Esophagus (tissue), 2 donors: Measurements from ENCODE around the gene KRT7. TPM values are rescaled to one million over a fixed set of nuclear protein-coding genes. Genes with fewer than 3 reads are reported as not detected.
"Not testable (repeated sequence)": the region's sequence is repeated elsewhere in the genome, so short reads cannot be mapped to it uniquely, and the experiment has no call there.

Source experiments
- H3K27ac ChIP-seq, 2 donors: one replicate each; pipeline ENCODE4 v1.5.1; 2013; ENCODE audit warnings: low read depth in 2 of 2, mild to moderate bottlenecking in 2 of 2, inconsistent platforms in 1 of 2, low read length in 1 of 2, moderate library complexity in 1 of 2
- H3K27me3 ChIP-seq, 2 donors: one replicate each; pipeline ENCODE4 v1.6.1; 2013; ENCODE audit warnings: low read length in 2 of 2, control low read depth in 1 of 2, mild to moderate bottlenecking in 1 of 2; ENCODE audit not compliant: insufficient read depth in 2 of 2, control insufficient read depth in 1 of 2
- H3K36me3 ChIP-seq, 2 donors: one replicate each; pipeline ENCODE4 v1.6.1; 2013; ENCODE audit warnings: low read length in 1 of 2; ENCODE audit not compliant: control insufficient read depth in 2 of 2, insufficient read depth in 2 of 2
- H3K4me1 ChIP-seq, 2 donors: one replicate each; pipeline ENCODE4 v1.6.1; 2013; ENCODE audit warnings: low read length in 1 of 2; ENCODE audit not compliant: control insufficient read depth in 2 of 2, insufficient read depth in 2 of 2
- H3K4me3 ChIP-seq, 2 donors: one replicate each; pipeline ENCODE4 v1.5.1; 2013; ENCODE audit warnings: low read length in 2 of 2, mild to moderate bottlenecking in 2 of 2, low read depth in 1 of 2, moderate library complexity in 1 of 2
- H3K9me3 ChIP-seq, 2 donors: one replicate each; pipeline ENCODE4 v1.6.1; 2013; ENCODE audit warnings: mild to moderate bottlenecking in 2 of 2, low read depth in 1 of 2, low read length in 1 of 2, moderate library complexity in 1 of 2; ENCODE audit not compliant: control insufficient read depth in 2 of 2, insufficient read depth in 1 of 2
- WGBS, 2 donors: extraction: QIAGEN DNeasy Blood & Tissue Kit; methylation state at CpG; one replicate each; pipeline ENCODE4 v1.1.7; 2013; 5-methylcytosine and 5-hydroxymethylcytosine counted together
- polyA plus RNA-seq, 2 donors: library from polyadenylated mRNA; stranded (reverse); fragments of 200-250 nt; gene quantifications; one replicate each; pipeline ENCODE4 v1.2.3, GENCODE V29; 2013
- donor health status: healthy with polysubstance abuse.
- donor health status: Bipolar disorder and iron deficiency.

KRT7 gene
- polyA plus RNA-seq, 2 donors = 153 to 213 TPM

DNA sequence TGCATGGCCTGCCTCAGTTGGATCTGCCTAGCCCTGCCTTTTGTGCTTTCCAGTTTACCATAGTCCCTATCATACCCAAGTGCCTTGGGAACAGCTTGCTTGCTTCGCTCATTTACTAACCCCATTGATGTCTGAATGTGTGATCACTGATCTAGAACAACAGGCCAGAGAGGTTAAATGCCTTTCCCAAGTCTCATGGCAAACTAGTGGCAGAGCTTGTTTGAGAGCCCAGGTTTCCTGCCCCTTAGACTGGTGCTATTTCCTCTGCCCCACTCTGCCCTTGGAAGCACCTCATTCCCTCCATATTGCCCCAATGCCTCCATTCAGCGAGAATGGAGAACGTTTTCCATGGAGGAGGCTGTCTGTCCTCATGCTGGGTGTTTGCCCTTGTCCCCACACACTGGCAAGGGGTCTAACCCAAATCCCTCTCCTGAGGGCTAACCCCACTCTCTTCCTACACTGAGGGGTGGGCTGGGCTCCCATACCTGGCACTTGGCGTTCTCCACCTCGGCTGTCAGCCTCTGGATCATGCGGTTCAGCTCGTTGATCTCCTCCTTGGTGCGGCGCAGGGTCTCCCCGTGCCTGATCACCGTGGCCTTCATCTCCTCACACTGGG lies 19.8 kb downstream of the KRT7 start:
- H3K9me3 ChIP-seq = peaks cover 0 to 3% of the 10 kb centered on the region in 2 donors
- peaks cover 0 to 4% of the 10 kb centered on the region in 2 donors for H3K4me1 ChIP-seq
- H3K36me3 ChIP-seq = peaks cover 0 to 3% of the 10 kb centered on the region in 2 donors
- no peak overlapping the region for H3K4me3 ChIP-seq
- H3K27me3 ChIP-seq = peaks cover 0 to 3% of the 10 kb centered on the region in 2 donors
- no peak overlapping the region for H3K27ac ChIP-seq
- WGBS, 2 donors = 93 to 95% methylated on average over 11 of the region's 11 CpGs

DNA sequence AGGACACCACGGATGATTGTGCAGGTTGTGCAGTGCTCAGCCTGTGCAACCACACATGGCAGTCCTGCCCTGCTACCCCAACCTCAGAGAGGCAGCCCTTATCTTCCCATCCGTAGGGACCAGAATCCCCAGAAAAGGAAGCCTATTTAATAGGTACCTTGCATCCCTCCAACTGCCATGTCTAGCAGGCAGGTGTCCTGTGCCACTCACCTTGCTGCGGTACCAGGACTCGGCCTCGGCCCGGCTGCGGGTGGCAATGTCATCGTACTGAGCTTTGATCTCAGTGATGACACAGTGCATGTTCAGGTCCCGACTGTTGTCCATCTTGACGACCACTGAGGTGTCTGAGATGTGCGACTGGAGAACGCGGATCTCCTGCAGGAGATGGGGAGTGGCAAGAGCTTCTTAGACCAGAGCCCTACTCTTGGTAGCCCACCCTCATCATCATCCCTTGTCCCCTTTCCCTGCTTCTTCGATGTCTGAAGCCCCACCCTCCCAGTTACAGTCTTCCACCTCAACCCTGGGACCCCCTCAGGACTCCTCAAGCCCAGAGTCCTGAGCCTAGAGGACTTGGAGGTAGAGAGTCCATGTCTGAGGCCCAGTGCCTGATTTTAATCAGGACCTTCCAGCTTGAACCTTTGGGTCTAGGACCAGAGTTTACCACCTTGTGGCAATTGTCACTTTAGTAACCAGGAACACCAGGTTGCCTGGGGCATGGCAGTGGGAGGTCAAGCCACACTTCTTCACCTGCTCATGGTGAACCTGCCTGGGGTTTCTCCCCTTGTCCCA lies 20.5 kb downstream of the KRT7 start:
- H3K27me3 ChIP-seq = peaks cover 0 to 3% of the 10 kb centered on the region in 2 donors
- 92 to 93% methylated on average over 14 of the region's 14 CpGs for whole genome bisulfite sequencing, 2 donors

DNA sequence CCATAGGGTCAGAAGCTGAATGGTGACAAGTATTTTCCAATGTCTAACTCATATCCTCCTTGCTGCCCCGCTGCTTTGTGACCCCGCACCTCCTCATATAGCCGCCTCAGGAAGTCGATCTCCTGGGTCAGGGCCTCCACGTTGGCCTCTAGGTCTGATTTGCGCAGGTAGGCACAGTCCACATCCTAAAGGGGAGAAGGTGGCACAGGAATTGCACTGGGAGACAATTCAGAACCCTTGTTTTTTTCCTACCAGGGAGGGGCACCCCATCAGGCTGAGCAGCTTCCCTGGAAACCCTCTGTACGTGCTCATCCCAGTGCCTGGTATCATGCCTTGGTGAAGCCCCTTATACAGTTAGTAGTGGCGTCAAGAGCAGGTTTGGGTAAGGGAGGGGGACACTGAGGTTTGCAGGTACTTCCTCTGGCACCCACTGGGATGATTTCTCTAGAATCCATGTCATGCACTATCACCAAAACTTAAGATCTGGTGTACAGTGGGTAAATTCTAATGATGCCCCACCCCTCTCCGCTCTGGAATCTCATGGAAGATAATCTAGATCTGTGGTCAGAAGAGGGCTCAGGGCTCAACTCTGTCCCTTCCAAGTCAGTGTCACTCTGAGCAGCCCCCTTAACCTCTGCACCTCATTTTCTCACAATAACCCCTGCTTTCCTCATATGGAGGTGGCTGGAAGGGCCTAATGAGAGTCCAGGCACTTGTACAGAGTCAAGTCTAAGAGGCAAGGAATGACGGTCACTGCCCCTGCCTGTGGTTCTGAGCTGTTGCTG lies 21.3 kb downstream of the KRT7 start:
- Histone ChIP-seq H3K9me3 (peaks cover 0 to 3% of the 10 kb centered on the region in 2 donors), H3K27me3 (peaks cover 0 to 3% of the 10 kb centered on the region in 2 donors), H3K4me3 (no peak overlapping the region), H3K4me1 (peaks cover 0 to 6% of the 10 kb centered on the region in 2 donors), H3K27ac (no peak overlapping the region), H3K36me3 (no peaks in the 10 kb centered on the region)
- 90 to 93% methylated on average over 10 of the region's 10 CpGs for WGBS, 2 donors

More for the DNA sequence above, 20.5 kb downstream of the KRT7 start:
- no peak overlapping the region for H3K4me3 ChIP-seq
- peaks cover 0 to 3% of the 10 kb centered on the region in 2 donors for H3K9me3 ChIP-seq
- no peak overlapping the region for H3K27ac ChIP-seq
- H3K36me3 ChIP-seq = peaks cover 0 to 3% of the 10 kb centered on the region in 2 donors
- peaks cover 0 to 8% of the 10 kb centered on the region in 2 donors for H3K4me1 ChIP-seq

DNA sequence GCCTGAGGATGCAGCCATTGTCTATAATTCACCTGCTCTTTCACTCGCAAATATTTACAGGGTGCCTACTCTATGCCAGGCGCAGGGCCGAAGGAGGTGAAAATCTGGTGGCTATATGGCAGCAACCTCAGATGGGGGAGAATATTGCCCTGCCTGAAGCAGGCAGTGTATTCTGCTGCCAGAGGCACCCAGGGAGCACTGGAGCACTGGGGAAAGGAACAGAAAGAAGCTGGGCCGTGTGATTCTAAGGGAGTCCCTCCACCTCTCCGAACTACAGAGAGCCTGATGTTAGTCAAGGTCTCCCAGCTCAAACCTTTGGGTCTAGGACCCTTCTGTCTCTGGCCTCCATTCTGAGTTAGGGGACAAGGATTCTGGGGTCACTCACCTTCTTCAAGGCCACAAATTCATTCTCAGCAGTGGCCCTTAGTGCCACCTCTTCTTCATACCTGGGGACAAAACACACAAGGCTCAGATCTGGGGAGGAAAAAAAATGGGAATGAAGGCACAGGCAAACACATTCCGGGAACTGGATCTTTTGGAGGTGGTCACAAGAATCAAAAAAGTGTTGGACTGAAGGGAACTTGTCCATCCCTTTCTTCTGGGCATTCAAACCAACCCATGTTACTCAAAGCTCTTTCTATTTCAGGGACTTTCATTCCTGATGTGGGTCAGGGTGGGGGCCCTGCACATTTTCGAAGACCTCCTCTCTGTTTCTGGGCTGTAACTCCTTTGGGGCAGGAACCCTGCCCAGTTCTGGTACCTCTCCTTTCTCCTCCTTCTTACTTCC lies 22.1 kb downstream of the KRT7 start:
- WGBS, 2 donors = 79 to 83% methylated on average over 7 of the region's 7 CpGs
- Histone ChIP-seq H3K27ac (no peak overlapping the region), H3K27me3 (peaks cover 0 to 3% of the 10 kb centered on the region in 2 donors)

DNA sequence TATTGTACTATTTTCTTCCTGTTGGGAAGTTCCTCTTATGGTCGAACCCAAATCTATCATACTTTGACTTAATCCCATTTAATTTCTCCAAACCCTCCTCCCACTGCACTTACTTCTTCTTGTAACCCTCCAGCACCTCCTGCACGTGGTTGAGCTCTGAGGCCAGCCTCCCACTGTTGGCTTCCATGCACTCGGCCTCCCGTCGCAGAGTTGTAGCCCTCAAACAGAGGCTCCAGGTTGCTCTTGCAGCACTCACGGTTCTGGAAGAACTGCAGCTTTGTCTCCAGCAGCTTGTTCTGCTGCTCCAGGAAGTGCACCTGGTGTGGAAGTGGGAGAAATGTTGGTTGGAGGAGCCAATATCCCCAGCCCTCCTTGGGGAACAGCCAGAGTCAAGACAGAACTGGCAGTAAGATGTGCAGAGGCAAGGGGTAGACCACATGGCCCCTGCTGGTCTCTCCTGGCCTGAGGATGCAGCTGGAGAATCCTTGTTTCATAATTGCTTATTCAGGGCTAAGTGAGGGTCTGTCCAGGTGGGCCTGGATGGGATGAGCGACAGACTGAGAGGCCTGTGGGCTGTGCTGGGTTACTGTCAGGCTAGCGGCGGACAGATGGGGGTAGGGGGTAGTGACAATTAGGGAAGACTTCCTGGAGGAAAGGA lies 23.0 kb downstream of the KRT7 start:
- Histone ChIP-seq H3K4me1 (peaks cover 0 to 6% of the 10 kb centered on the region in 2 donors), H3K9me3 (peaks cover 0 to 3% of the 10 kb centered on the region in 2 donors), H3K27me3 (peaks cover 0 to 3% of the 10 kb centered on the region in 2 donors), H3K36me3 (no peaks in the 10 kb centered on the region), H3K27ac (no peak overlapping the region), H3K4me3 (no peak overlapping the region)
- WGBS, 2 donors = 87 to 88% methylated on average over 9 of the region's 9 CpGs

More for the DNA sequence above, 22.1 kb downstream of the KRT7 start:
- Histone ChIP-seq H3K4me3 (no peak overlapping the region), H3K9me3 (peaks cover 0 to 3% of the 10 kb centered on the region in 2 donors), H3K4me1 (peaks cover 0 to 6% of the 10 kb centered on the region in 2 donors), H3K36me3 (no peaks in the 10 kb centered on the region)

DNA sequence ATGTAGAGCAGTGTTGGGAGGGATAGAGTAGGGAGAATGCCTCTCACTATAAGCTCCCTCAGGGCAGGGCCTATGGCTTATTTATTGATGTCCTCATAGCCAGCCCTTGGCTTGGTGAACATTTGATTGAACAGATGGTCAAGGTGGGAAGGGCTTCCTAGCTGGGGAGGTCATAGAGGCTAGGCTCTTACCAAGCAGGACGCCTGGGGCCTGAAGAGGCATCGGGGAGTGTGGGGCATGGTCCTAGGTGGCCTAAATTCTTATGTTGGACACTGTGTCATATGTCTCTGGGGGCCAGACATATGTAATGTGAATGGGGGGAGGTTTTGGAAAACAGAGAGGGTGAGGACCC lies 23.5 kb downstream of the KRT7 start:
- WGBS, 2 donors = 63 to 70% methylated on average over 2 of the region's 2 CpGs
- Histone ChIP-seq H3K9me3 (peaks cover 0 to 3% of the 10 kb centered on the region in 2 donors), H3K4me1 (peaks cover 0 to 6% of the 10 kb centered on the region in 2 donors), H3K36me3 (no peaks in the 10 kb centered on the region), H3K27me3 (peaks cover 0 to 3% of the 10 kb centered on the region in 2 donors), H3K27ac (no peak overlapping the region), H3K4me3 (no peak overlapping the region)

DNA sequence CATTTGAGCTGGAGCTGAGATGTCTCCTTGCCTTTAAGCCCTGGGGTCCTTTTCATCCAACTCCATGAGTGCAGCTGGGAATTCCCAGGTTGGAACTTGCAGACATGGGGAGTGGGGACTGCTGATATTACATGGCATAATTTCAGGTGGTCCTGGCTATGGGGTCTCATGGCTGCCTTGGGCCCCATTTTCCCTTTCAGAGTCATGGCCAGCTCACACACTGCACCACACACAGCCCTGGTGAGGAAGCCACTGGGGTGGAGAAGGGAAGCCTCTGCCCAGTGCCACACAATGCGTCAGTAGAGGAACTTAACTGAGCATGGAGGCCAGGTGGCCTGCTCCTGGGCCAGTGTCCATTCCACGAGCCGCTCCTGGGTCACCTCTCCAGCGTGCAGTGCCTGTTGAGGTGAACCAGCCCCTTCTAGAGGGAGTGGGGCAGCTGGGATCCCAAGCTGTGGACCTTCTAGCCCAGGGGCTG lies 24.1 kb downstream of the KRT7 start:
- peaks cover 0 to 3% of the 10 kb centered on the region in 2 donors for H3K9me3 ChIP-seq
- WGBS, 2 donors = 86 to 95% methylated on average over 4 of the region's 4 CpGs
- peaks cover 0 to 3% of the 10 kb centered on the region in 2 donors for H3K27me3 ChIP-seq
- no peak overlapping the region for H3K27ac ChIP-seq
- H3K4me1 ChIP-seq = peaks cover 0 to 6% of the 10 kb centered on the region in 2 donors
- H3K36me3 ChIP-seq = no peaks in the 10 kb centered on the region
- H3K4me3 ChIP-seq = no peak overlapping the region

DNA sequence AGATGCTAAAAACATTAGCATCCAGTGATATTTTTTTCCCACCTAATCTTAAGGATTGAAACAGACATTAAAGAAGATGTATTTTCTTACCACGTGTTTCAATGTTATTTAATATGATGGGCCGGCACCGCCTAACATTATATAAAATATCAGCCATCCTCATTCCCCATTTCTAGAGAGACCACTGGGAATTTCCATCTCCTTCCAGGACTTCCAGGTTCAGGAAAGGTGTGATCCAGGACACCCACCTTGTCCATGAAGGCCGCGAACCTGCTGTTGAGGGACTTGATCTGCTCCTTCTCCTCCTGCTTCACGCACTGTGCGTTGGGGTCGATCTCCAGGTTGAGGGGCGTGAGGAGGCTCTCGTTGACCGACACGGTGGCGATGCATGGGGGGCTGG lies 24.9 kb downstream of the KRT7 start:
- not testable (repeated sequence) for H3K27me3 ChIP-seq

More for the DNA sequence above, 24.9 kb downstream of the KRT7 start:
- H3K9me3 ChIP-seq, H3K36me3 ChIP-seq, H3K27ac ChIP-seq, H3K4me1 ChIP-seq, H3K4me3 ChIP-seq: not testable (repeated sequence)
- WGBS, 2 donors = 64 to 65% methylated on average over 12 to 13 of the region's 13 CpGs
